Endodermal cell (in vitro differentiated cells): Measurements from ENCODE around the gene SUDS3. TPM values are rescaled to one million over a fixed set of nuclear protein-coding genes. Genes with fewer than 3 reads are reported as not detected.

Experiments used
- DNase-seq: peaks from one replicate; pipeline ENCODE4 v3.0.0-alpha.2; 2017
- H3K27ac ChIP-seq: 2 replicates; pipeline ENCODE4 v1.5.1; 2013; ENCODE audit warnings: mild to moderate bottlenecking, low read depth, low read length, moderate library complexity
- H3K27me3 ChIP-seq: 2 replicates; pipeline ENCODE4 v1.6.1; 2013; ENCODE audit warnings: mild to moderate bottlenecking, low read length, moderate library complexity; ENCODE audit not compliant: insufficient read depth, control insufficient read depth, poor library complexity, severe bottlenecking
- H3K36me3 ChIP-seq: 2 replicates; pipeline ENCODE4 v1.7.0; 2013; ENCODE audit warnings: mild to moderate bottlenecking, low read length, moderate library complexity; ENCODE audit not compliant: control insufficient read depth, insufficient read depth
- H3K4me1 ChIP-seq: one replicate; pipeline ENCODE4 v1.7.0; 2013; ENCODE audit warnings: low read length; ENCODE audit not compliant: control insufficient read depth, insufficient read depth
- H3K4me3 ChIP-seq: 2 replicates; pipeline ENCODE4 v1.5.1; 2013; ENCODE audit warnings: mild to moderate bottlenecking, low read length, moderate library complexity
- H3K9ac ChIP-seq: 2 replicates; pipeline ENCODE4 v1.6.1; 2013; ENCODE audit warnings: mild to moderate bottlenecking, low read length, moderate library complexity; ENCODE audit not compliant: poor library complexity, severe bottlenecking; ENCODE audit errors: extremely low read depth
- H3K9me3 ChIP-seq: 2 replicates; pipeline ENCODE4 v1.6.1; 2013; ENCODE audit warnings: mild to moderate bottlenecking, low read length, moderate library complexity; ENCODE audit not compliant: control insufficient read depth
- H3K27ac Mint-ChIP-seq: 2 replicates; pipeline ENCODE4 v1.8.0; 2020; ENCODE audit warnings: mixed read lengths
- H3K27me3 Mint-ChIP-seq: 2 replicates; pipeline ENCODE4 v1.8.0; 2021; ENCODE audit warnings: mild to moderate bottlenecking, mixed read lengths; ENCODE audit not compliant: insufficient read depth
- H3K36me3 Mint-ChIP-seq: 2 replicates; pipeline ENCODE4 v1.8.0; 2020; ENCODE audit warnings: low read depth, mixed read lengths
- H3K4me1 Mint-ChIP-seq: 2 replicates; pipeline ENCODE4 v1.8.0; 2020; ENCODE audit warnings: mixed read lengths
- H3K4me3 Mint-ChIP-seq: 2 replicates; pipeline ENCODE4 v1.8.0; 2020; ENCODE audit warnings: mild to moderate bottlenecking, moderate library complexity, mixed read lengths
- H3K9me3 Mint-ChIP-seq: 2 replicates; pipeline ENCODE4 v1.8.0; 2020; ENCODE audit warnings: mild to moderate bottlenecking, mixed read lengths
- WGBS, 2 experiments: methylation state at CpG; one replicate each; pipeline versions ENCODE4 v1.1.5 to v1.1.7; 2013; ENCODE audit warnings: missing lambda C conversion rate in 2 of 2, mixed read lengths in 1 of 2; ENCODE audit not compliant: insufficient coverage in 1 of 2, insufficient read length in 1 of 2; 5-methylcytosine and 5-hydroxymethylcytosine counted together
- total RNA-seq, 2 donors: library from RNA; stranded (reverse); fragmentation: NEBNext Ultra II Directional in 1 of 2; extraction: Animal tissue kit (Norgen Biotek cat#: 25700) in 1 of 2; gene quantifications; 2 replicates in 1 of 2; 3 replicates in 1 of 2; pipeline ENCODE4 v1.2.1, GENCODE V29; 2021
- TF ChIP-seq, protein P1 (sequence below): fragments of 200-600 bp; sonication (generic); conservative IDR thresholded peaks from 2 replicates; pipeline ENCODE4 v1.5.0; 2021; ENCODE audit warnings: antibody characterized with exemption, mild to moderate bottlenecking

SUDS3 gene
- total RNA-seq, 2 donors from 2014 or later = 51.4 to 57.9 TPM

GRCh38 chr12:118345355-118345754 is 31.0 kb upstream of the SUDS3 start:
- peak overlapping the region; percentile 6 for H3K4me3 Mint-ChIP-seq
- H3K9me3 ChIP-seq = no peaks in the 10 kb centered on the region
- no peak overlapping the region for H3K9ac ChIP-seq
- no peaks in the 10 kb centered on the region for H3K36me3 ChIP-seq
- peak overlapping the region; percentile 66 for H3K4me3 ChIP-seq
- H3K27me3 Mint-ChIP-seq = no peaks in the 10 kb centered on the region
- TF ChIP-seq, protein P1, sequence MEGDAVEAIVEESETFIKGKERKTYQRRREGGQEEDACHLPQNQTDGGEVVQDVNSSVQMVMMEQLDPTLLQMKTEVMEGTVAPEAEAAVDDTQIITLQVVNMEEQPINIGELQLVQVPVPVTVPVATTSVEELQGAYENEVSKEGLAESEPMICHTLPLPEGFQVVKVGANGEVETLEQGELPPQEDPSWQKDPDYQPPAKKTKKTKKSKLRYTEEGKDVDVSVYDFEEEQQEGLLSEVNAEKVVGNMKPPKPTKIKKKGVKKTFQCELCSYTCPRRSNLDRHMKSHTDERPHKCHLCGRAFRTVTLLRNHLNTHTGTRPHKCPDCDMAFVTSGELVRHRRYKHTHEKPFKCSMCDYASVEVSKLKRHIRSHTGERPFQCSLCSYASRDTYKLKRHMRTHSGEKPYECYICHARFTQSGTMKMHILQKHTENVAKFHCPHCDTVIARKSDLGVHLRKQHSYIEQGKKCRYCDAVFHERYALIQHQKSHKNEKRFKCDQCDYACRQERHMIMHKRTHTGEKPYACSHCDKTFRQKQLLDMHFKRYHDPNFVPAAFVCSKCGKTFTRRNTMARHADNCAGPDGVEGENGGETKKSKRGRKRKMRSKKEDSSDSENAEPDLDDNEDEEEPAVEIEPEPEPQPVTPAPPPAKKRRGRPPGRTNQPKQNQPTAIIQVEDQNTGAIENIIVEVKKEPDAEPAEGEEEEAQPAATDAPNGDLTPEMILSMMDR = no peak
- H3K4me1 Mint-ChIP-seq = peaks cover 36% of the 10 kb centered on the region
- H3K27ac ChIP-seq = no peak overlapping the region
- no peaks in the 10 kb centered on the region for H3K9me3 Mint-ChIP-seq
- DNase-seq = no peak
- no peaks in the 10 kb centered on the region for H3K36me3 Mint-ChIP-seq
- whole genome bisulfite sequencing, 2 experiments = 85 to 88% methylated on average over 1 of the region's 1 CpG
- peaks cover 13% of the 10 kb centered on the region for H3K4me1 ChIP-seq
- H3K27ac Mint-ChIP-seq = peak overlapping the region; percentile 38
- H3K27me3 ChIP-seq = no peaks in the 10 kb centered on the region

DNA sequence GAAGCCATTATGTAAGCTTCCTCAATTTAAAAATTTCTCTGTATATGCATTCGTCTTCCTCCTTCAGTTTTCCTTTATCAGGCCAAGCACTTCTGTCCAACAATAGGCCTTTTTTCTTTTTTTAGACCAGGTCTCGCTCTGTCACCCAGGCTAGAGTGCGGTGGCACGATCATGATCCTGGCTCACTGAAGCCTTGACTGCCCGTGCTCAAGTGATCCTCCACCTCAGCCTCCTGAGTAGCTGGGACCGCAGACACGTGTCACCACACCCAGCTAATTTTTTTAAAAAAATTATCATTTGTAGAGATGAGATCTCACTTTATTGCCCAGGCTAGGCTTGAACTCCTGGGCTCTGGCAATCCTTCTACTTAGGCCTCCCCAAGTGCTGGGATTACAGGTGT is 29.5 kb upstream of the SUDS3 start:
- no peaks in the 10 kb centered on the region for H3K36me3 ChIP-seq
- Mint-ChIP-seq H3K36me3 (no peaks in the 10 kb centered on the region), H3K27ac (no peak overlapping the region), H3K4me3 (no peak overlapping the region), H3K27me3 (no peaks in the 10 kb centered on the region), H3K4me1 (peaks cover 36% of the 10 kb centered on the region), H3K9me3 (no peaks in the 10 kb centered on the region)
- DNase-seq = no peak
- peaks cover 13% of the 10 kb centered on the region for H3K4me1 ChIP-seq
- H3K9me3 ChIP-seq = no peaks in the 10 kb centered on the region
- no peak overlapping the region for H3K4me3 ChIP-seq
- TF ChIP-seq, protein P1 = no peak
- no peak overlapping the region for H3K9ac ChIP-seq
- WGBS, 2 experiments = 95 to 99% methylated on average over 5 to 7 of the region's 7 CpGs
- no peak overlapping the region for H3K27ac ChIP-seq
- H3K27me3 ChIP-seq = no peaks in the 10 kb centered on the region

DNA sequence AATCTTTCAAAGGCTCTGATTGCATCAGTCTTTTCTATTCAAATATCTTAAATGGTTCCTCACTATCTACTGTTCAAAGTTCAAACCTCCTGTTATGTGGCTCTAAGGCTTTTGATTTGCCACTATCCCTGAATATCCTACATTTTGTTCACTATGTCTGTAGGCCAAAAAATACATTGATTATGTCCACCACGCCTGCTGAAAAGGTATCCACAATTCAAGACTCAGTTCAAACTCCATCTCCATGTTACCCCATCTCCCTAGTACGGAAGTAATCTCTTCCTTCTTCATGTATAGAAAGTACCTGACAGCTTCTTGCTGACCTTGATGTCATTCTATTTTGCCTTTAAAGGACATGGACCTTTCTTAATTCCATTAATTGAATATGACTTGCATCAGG is 28.4 kb upstream of the SUDS3 start:
- Mint-ChIP-seq H3K27ac (peak overlapping the region; percentile 12), H3K9me3 (no peaks in the 10 kb centered on the region), H3K27me3 (no peaks in the 10 kb centered on the region), H3K4me3 (no peak overlapping the region), H3K36me3 (no peaks in the 10 kb centered on the region), H3K4me1 (peaks cover 37% of the 10 kb centered on the region)
- Histone ChIP-seq H3K36me3 (no peaks in the 10 kb centered on the region), H3K9ac (no peak overlapping the region), H3K9me3 (no peaks in the 10 kb centered on the region), H3K4me3 (no peak overlapping the region), H3K4me1 (peaks cover 13% of the 10 kb centered on the region), H3K27me3 (no peaks in the 10 kb centered on the region), H3K27ac (no peak overlapping the region)
- DNase-seq = no peak
- TF ChIP-seq, protein P1 = no peak
- WGBS, 2 experiments = 96 to 100% methylated on average over 2 of the region's 2 CpGs
